NCI-H1105 treated with DMSO at 0.1 percent for 48 hours (cell line): ENCODE measurements around the gene SERTM1.
A peak's percentile ranks its signal among the peaks of the same experiment; 100 is the strongest.

Experiments used
- DNase-seq: peaks from one replicate; lab custom pipeline; 2025; lab: John Stamatoyannopoulos, UW

SERTM1 gene

DNA sequence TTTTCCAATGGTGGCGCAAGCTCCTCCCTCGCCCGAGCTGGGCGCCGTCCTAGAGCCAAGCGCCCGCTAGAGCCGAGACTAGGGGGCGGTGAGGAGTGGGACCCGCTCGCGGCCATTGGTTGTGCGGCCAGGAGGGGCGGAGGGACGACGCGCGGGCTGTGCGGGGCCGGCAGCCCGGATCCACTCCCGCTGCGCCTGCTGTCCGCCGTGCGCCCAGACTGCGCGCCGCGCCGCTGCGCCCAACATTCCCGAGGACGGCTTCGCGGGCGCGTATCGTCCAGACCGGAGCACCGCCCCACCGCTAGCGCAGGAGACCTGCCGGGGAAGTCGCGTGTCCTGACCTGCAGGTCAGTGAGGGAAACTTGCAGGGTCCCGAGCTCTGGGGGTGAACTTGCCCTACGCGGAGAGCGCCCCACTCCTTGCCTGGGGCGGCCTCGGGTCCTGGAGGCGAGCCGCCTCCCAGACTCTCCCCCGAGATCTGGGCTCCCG, at the start of gene SERTM1:
TSS of gene SERTM1 (plus strand) at position 183 of the 489 bp plus-strand sequence. CDS start 21,059 bp downstream, outside the sequence.
- DNase-seq: peak; percentile 42

GRCh38 chr13:36628377-36629056, 45.3 kb upstream of the SERTM1 start:
- no peak for DNase-seq

DNA sequence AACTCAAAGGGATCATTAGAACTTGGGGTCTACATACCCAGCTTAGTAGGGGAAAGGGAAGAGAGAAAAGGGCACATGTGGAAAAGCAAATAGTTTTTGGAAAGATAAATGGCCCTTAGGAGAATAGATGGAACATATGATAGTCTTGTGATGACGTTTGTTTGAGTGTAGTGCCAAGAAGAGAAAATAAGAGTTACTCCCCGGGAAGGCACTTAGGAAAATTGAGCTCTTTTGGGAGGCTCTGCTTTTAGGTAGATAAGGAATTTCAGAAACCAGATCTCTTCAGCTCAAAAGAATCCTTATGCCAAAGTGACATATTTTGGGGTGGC, 44.8 kb upstream of the SERTM1 start:
- DNase-seq: no peak

GRCh38 chr13:36630181-36630803, 43.5 kb upstream of the SERTM1 start:
- DNase-seq: no peak

- no peak for DNase-seq
Measured at GRCh38 chr13:36639610-36640009, 34.2 kb upstream of the SERTM1 start.

DNA sequence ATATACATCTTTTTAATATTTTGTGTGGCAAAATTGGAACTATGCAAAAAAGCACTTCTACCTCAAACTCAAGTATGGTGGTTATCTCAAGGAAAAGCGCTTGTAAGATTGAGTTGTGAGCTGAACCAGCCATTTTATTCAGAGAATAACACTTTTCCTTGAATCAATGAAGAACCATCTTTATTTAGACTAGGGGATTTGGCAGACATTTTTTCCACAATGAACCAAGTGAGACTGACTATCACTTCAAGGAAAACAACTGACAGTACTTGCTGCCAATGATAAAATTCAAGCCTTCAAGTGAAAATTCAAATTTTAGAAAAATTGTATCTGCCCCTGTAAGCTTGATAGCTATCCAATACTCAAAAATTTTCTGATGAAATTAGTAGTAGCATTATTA, 23.2 kb upstream of the SERTM1 start:
- DNase-seq: no peak

DNA sequence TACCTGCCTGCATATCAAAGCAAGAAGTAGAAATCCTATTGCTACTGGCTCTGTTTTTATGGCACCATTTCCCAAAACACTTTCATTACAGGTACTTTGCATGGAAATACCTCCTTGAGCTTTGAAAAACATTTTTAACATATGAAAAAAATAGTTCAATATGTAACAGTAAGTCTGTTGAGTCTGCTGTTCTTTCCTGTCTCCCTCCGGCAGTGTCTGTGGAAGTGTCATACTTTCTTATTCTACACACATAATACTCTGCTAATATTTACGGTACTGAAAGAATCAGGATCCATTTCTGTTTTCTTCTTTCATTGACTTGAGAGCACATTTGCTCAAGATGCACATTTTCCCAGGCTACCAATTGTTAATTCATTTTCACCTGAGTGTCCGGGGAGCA, 8.2 kb upstream of the SERTM1 start:
- no peak for DNase-seq

- DNase-seq: peak; percentile 2
Measured at GRCh38 chr13:36666477-36667229, 7.2 kb upstream of the SERTM1 start.

DNA sequence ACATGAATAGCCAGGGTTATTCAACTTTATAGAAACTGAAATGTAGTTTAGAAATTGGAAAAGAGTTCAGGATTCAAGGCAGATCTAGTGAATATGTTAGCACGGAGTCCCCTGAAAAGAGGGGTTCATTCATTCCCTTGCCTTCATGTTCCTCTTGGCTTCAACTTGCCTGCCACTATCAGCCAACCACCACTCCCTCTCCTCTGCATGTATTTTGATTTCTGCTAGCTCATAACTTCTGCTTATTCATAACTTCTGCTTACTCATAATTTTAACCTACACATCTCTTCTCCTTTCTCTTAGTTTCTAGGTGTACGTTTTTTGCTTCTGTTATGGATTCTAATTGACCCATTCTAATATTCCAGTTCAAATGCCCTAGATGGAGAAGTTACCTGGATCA, 5.5 kb upstream of the SERTM1 start:
- DNase-seq: no peak

DNA sequence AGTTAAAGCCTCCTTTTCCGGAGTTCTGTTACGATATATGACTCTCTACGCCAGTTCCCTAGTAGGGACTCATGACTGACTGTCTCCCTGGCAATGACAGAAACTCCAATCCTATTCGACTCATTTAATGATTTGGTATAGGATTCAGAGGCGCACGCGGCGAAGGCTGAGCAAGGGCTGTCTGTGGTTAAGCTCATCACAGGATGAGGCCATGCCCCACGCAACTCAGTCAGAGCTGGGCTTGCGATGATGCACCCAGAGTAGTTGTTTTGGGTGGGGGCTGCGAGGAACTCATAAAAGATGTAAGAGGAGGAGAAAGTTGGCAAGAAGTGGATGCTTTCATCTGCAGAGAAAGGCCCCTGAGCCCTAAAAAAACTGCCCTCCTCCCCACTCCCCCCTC, 468 bp upstream of the SERTM1 start:
- no peak for DNase-seq

GRCh38 chr13:36674337-36675212, 755 bp downstream of the SERTM1 start:
- DNase-seq: no peak

GRCh38 chr13:36675213-36675536, 1.4 kb downstream of the SERTM1 start:
- no peak for DNase-seq

- DNase-seq: no peak
Measured at GRCh38 chr13:36680913-36681312, 7.1 kb downstream of the SERTM1 start.

DNA sequence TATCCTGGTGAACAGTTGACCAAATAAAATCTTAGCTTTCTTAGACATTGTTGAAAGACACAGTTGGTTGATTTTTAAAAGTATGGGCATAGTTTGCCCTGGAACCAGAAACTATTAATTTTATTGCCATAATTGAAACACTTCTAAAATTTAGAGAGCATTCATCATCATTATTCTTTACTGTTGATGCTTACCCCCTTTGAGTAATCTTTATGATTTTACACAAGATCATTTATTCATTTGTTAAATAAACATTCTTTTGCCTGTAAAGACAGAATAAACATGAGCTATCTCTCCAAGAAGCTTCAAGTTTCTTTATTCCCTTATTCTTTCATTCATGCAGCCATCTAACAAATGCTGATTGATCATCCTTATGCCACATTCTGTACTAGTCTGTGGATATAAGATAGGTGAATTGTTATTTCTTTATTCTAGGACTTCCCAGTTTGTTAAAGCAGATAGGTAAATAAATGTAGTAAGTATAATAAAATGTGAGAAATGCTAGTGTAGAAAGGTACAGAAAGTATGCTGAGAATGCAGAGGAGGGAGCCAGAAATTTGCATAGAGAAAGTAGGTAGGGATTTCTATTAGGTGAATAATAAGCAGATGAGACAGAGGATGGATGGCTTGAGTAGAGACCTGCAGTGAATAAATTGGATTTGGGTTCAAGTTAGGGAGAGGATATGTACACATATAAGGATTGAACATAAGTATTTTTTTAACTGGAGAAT, 8.2 kb downstream of the SERTM1 start:
- DNase-seq: no peak

DNA sequence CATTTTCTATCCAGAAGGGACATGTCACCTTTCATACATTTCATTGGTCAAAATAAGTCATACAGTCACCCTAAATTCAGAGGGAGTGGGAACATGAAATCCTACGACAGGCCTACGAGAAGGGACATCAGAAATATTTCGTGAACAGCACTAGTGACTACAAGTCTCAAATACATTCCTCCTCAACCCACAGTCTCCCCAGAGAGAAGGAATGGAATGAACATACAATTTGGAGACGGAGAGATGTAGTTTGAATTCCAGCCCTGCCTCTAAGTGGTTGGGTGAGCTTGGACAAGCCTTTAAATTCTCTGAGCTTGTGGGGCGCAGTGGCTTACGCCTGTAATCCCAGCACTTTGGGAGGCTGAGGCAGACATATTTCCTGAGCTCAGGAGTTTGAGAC, 9.9 kb downstream of the SERTM1 start:
- no peak for DNase-seq

- DNase-seq: no peak
Measured at GRCh38 chr13:36685927-36686326, 12.1 kb downstream of the SERTM1 start.

GRCh38 chr13:36696410-36697010, 22.7 kb downstream of the SERTM1 start:
- no peak for DNase-seq

DNA sequence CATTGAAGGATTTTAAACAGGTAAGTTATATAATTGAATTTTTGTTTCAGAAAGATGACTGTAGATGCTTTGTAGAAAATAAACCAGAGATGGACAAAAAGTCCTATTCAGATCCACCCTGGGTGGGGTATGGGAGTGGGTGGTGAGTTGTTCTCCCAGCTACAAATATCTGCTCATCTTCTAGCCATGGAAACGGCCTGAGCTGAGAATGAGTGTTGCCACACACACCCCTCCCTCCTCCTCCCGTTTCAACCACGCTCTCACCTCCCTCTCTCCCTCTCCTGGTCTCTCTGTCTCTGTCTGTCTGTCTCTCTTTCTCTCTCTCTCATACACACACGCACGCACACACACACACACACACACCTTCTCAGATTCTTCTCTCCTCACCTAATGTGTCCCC, 26.4 kb downstream of the SERTM1 start:
- no peak for DNase-seq

DNA sequence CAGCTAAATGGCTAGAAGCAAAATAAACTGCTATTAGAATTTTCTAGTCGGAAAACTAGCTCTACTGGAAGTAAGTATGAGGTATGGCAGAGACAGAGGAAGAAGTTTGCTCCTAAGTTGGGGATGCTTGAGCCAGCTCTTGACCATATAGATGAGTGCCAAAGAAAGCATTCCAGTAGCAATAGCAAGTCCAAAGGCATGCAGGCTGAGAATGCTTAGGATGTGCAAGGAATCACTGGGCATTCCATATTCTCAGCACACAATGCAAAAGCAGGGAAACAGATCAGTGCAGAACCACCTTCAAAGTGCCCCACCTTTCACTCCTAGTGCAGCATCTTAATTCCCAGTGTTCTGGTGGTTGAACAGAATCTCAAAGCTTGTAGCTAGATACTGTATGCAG, 32.9 kb downstream of the SERTM1 start:
- no peak for DNase-seq

DNA sequence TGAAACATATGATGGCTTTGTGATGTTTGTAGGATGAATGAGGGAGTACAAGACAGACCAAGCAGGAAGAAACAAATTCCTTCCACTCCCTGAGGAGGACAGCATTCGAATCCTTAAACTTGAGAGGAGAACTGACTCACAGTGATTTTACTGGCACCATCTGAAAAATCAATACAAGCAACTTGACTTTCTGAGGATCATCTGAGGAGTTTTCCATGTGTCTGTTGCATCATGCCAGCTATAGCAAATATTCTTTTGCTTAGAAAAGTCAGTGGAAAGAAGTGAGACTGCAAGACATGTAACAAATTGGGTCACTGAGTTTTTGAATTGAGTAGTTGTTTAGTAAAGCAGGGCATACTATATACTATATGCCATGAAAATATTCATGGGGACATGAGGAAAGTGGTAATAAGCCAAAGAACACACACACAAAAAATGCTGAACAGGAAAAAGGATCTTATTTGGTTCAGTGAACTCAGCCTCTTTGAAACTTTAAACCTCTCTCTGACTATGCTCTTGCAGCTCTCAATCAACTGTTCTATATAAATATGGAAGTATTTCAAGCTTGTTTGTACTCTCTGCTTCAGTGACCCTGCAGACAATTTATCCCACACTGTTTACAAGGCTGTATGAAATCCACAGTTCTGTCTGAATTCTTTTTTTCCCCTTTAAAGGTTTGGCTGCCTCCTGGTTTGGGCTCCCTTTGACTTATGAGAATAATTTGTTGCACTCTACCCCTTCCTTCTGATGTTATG, 35.5 kb downstream of the SERTM1 start:
- no peak for DNase-seq

- no peak for DNase-seq
Measured at GRCh38 chr13:36710396-36710795, 36.6 kb downstream of the SERTM1 start.
